Kidney epithelial cell (primary cell): Measurements from ENCODE around the gene MLST8. TPM values are rescaled to one million over a fixed set of nuclear protein-coding genes. Genes with fewer than 3 reads are reported as not detected.

Experiments used
- DNase-seq: peaks from one replicate; pipeline ENCODE4 v3.0.0-alpha.2; 2010; ENCODE audit warnings: low read depth
- H3K27me3 ChIP-seq: 2 replicates; pipeline ENCODE4 v1.6.0; 2011; ENCODE audit warnings: low read length; ENCODE audit not compliant: control insufficient read depth, insufficient read depth
- H3K36me3 ChIP-seq: 2 replicates; pipeline ENCODE4 v1.5.1; 2011; ENCODE audit warnings: low read length; ENCODE audit not compliant: control insufficient read depth, insufficient read depth
- H3K4me3 ChIP-seq: 2 replicates; pipeline ENCODE4 v1.5.1; 2011; ENCODE audit warnings: low read depth, mild to moderate bottlenecking, control low read depth, low read length
- total RNA-seq: library from RNA; depleted of rRNA; stranded (reverse); fragments of >200 nt; gene quantifications from 2 replicates; pipeline ENCODE4 v1.2.3, GENCODE V29; 2015
- TF ChIP-seq, protein P1 (sequence below): IDR thresholded peaks from 2 replicates; pipeline ENCODE4 v1.5.1; 2011; ENCODE audit warnings: mild to moderate bottlenecking, moderate library complexity, low read length, control low read depth, inconsistent platforms; ENCODE audit not compliant: insufficient read depth, poor library complexity, severe bottlenecking

MLST8 gene
- total RNA-seq, 1 donor from 2014 or later, result 77.2 TPM

DNA sequence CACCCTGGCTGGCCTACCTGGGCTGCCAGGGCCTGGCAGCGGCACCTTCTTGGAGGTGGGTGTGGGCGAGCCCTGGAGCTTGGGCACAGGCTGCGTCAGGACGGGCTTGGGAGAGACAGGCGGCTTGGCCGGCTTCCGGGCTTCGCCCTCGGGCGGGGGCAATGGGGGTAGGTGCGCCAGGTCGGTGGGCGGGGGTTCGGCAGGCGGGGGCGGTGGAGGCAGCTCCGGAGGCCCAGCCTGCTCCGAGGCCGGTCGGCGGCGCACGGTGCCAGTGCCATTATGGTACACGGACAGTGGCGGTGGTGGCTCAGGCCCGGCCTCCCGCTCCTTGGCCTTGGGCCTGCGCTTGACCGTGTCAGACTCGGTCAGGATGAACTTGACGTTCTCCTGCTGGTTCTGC, 25.7 kb upstream of the MLST8 start:
- H3K4me3 ChIP-seq, result no peak overlapping the region
- TF ChIP-seq, protein P1, sequence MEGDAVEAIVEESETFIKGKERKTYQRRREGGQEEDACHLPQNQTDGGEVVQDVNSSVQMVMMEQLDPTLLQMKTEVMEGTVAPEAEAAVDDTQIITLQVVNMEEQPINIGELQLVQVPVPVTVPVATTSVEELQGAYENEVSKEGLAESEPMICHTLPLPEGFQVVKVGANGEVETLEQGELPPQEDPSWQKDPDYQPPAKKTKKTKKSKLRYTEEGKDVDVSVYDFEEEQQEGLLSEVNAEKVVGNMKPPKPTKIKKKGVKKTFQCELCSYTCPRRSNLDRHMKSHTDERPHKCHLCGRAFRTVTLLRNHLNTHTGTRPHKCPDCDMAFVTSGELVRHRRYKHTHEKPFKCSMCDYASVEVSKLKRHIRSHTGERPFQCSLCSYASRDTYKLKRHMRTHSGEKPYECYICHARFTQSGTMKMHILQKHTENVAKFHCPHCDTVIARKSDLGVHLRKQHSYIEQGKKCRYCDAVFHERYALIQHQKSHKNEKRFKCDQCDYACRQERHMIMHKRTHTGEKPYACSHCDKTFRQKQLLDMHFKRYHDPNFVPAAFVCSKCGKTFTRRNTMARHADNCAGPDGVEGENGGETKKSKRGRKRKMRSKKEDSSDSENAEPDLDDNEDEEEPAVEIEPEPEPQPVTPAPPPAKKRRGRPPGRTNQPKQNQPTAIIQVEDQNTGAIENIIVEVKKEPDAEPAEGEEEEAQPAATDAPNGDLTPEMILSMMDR, result no peak
- DNase-seq, result no peak
- peaks cover 3% of the 10 kb centered on the region for H3K27me3 ChIP-seq
- peaks cover 2% of the 10 kb centered on the region for H3K36me3 ChIP-seq

GRCh38 chr16:2180461-2180860, 24.8 kb upstream of the MLST8 start:
- no peak for DNase-seq
- Histone ChIP-seq H3K27me3 (peaks cover 3% of the 10 kb centered on the region), H3K36me3 (no peaks in the 10 kb centered on the region), H3K4me3 (no peak overlapping the region)
- TF ChIP-seq, protein P1, result no peak

DNA sequence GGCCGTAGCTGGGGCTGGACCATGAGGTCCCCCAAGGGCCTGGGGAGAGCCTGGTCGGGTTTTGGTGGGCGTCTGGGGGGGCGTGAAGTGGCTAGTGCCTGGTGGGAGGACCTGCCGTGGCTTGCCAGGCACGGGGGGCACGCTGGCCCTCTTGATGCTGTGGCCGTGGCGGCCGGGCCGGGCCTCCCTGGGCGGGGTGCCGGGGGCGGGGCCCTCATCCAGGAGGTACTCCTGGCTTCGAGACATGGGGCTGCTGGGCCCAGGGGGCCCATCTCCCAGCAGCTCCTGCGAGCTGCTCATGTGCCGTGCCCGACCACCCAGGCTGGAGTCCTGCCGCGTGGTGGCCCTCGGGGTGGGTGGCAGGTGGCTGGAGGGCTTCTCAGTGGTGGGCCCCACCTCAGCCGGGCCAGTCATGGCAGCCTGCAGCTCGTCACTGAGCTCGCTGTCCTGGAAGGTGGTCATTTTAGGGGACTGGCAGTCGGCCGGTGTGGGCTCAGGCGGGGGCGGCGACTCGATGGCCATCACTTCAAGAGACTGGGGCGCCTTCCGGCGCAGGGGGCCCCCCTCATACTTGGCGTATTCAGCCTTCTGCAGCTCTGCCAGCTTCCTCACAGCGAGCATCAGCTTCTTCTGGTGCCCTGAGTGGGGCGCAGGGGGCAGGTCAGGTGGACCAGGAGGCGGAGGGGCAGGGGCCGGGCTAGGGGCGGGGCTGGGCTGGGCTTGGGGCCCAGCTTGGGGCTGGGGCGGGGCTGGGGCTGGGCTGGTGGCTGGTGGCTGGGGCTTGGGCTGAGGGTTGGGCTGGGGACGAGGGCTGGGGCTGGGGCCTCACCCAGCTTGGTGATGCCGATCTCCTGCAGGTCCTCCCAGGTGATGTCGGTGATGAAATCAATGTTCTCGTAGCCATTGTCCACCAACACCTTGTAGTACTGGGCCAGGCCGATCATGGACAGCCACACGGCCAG, 24.0 kb upstream of the MLST8 start:
- TF ChIP-seq, protein P1, result no peak
- Histone ChIP-seq H3K4me3 (no peak overlapping the region), H3K36me3 (no peaks in the 10 kb centered on the region), H3K27me3 (peaks cover 3% of the 10 kb centered on the region)
- DNase-seq, result no peak

DNA sequence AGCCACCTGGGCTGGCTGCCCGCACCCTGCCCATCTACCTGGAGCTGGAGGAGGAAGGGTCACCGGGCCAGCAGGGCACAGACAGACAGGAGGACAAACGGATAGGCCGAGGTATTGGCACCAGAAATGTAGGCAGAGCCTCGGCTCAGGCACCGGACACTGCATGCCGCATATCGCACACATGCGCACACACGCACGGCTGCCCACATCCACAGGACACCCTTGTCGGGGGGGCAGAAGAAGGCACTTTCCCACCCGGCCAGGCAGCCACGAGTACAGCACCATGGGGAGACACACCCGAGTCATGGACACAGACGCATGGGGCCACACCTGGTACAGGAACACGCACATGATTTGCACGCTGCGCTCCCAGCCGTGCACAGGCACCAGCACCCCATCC, 23.3 kb upstream of the MLST8 start:
- TF ChIP-seq, protein P1, result no peak
- H3K4me3 ChIP-seq, result no peak overlapping the region
- H3K36me3 ChIP-seq, result no peaks in the 10 kb centered on the region
- no peak for DNase-seq
- peaks cover 3% of the 10 kb centered on the region for H3K27me3 ChIP-seq

DNA sequence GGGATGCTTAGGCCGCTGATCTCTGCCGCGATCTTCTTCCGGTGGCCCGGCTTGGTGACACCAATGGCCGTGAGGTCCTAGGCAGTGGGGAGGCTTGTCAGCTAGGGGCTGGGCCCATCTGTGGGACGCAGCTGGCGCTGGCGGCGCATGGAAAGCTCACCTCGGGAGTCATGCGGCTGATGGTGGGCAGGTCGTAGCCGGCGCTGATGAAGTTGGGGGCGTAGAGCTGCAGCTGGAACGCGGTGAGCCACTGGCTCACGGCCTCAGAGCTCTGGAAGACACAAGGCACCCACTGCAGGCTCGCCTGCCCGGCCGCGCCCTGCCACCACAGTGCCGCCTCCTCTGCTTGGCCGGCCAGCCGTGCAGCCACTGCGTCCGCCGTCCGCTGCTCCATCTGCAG, 21.6 kb upstream of the MLST8 start:
- DNase-seq, result no peak
- Histone ChIP-seq H3K27me3 (peaks cover 3% of the 10 kb centered on the region), H3K4me3 (no peak overlapping the region), H3K36me3 (no peaks in the 10 kb centered on the region)
- TF ChIP-seq, protein P1, result no peak
